HG03064 (cell line): Measurements from ENCODE around the gene SATL1.
A peak's percentile ranks its signal among the peaks of the same experiment; 100 is the strongest.
"Not testable (repeated sequence)": the region's sequence is repeated elsewhere in the genome, so short reads cannot be mapped to it uniquely, and the experiment has no call there.

Source experiments
- ATAC-seq: cut with Tn5 transposase; IDR thresholded peaks from one replicate; pipeline ENCODE4 v1.9.1; 2021; ENCODE audit warnings: low read depth; ENCODE audit not compliant: unreplicated experiment

SATL1 gene

DNA sequence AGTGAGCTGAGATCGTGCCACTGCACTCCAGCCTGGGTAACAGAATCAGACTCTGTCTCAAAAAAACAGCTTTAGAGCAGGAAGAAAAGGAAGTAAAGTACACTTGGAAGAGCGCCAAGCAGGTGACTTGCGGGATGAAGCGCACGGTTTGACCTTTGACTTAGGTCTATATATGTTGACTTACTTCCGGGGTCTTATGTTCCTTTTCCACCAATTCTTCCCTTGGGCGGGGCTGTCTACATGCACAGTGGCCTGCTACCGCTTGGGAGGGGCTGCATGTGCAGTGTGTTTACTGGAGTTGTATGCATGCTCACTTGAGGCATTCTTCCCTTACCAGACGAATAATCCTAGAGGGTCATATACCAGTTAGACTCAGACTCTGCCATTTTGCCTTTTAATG is 131.3 kb downstream of the SATL1 start:
- no peak for ATAC-seq

DNA sequence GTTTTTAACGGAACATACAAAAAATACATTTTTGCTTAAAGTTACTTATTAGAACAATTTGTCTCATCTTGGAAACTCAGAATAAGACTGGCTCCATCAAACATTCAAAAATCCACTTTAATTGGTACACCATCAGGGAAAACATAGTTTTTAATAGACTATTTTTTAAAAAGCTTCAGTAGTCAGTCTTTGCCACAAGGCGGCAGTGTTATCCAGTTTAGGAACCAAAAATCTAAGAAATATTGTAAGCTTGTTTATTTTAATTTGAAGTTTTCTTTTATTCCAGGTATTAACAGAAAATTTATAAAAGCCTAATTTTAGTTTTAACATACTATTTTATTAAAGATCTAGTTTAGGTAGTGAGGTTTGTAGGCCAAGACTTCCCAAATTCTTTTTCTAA is 132.2 kb downstream of the SATL1 start:
- ATAC-seq: no peak

DNA sequence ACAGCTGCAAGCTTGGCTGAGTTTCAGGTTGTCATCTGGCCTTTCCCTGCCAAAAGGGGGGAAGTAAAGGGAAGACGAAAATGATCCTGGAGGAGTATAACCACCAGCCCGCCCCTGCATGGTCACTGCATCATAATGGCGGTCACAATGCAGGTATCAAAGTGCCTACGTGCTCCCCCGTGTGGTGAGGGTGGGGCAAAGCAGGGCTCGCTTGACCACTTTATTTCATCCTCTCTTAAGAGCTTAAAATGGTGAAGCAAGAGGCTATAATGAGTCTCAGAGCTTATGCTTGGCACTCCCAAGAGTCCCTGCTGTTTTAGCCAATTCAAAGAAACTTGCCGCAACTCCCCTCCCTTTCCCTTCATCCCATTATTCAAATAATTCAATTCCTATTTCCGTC is 134.3 kb downstream of the SATL1 start:
- ATAC-seq: no peak

DNA sequence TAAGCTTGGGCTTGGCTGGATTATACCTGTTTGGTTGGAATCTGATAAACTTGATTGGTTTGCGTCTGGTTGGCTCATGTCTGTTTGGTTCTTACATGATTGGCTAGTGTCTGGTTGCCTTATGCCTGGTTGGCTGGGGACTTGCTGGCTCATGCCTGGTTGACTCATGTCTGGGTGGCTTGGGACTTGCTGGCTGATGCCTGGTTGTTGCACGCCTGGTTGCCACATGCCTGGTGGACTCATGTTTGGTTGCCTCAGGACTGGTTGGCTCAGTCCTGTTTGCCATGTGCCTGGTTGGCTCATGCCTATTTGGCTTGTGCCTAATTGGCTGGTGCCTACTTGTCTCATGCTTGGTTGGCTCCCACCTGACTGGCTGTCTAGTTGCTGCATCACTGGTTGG is 135.4 kb downstream of the SATL1 start:
- no peak for ATAC-seq

DNA sequence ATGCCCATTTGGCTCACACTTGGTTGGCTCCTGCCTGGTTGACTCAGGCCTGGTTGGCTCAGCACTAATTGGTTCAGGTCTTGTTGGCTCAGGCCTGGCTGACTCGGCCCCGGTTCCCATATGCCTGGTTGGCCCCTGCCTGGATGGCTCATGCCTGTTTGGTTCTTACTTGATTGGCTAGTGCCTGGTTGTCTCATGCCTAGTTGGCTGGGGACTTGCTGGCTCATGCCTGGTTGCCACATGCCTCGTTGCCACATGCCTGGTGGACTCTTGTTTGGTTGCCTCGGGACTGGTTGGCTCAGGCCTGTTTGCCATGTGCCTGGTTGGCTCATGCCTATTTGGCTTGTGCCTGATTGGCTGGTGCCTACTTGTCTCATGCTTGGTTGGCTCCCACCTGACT is 136.2 kb downstream of the SATL1 start:
- no peak for ATAC-seq

DNA sequence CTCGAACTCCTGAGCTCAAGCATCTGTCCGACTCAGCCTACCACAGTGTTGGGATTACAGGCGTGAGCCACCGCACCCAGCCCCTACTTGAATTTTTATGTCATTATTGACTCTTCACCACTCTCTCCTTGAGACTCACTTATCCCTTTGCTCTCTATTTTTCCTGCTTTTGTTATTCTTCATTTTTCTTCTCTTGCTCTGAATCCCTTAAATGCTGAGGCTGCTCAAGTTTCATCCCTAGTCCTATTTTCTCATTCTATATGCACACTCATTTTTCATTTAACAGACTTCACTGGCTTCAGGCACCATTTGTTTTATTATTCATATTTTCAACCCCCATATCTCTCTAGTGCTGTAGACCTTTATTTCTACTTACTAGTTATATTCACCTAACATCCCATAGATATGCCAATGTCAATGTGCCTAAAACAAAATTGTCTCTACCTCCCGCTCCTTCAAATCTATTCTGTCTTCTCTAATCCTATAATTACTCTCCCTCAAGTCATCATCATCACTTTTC is 154.2 kb downstream of the SATL1 start:
- ATAC-seq: no peak

DNA sequence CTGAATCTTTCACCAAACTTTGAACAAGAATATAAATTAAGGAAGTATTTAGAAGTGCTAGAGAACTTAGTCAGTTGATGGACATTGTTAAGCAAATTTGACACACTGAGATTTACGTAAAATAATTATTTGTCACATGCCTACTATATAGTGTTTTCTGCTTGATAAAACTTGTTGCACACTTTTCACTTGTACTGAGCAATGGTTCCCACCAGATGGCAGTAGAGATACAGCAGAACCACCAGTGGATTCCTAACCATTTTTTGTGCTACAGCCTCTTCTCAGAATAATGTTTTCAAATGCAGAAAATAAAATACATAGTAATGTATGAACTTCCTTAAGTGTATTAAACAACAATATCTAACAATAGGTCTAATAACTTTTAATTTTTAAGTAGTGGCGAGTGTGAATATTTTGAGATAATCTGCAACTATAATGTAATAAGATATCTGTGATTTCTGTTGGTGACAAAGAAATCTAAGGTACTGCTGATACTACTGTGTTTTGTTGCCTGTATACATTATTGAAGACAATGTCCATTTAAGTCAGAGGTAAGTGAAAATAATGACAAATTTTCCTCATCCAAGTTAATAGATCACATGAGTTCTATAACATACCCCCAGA is 158.7 kb downstream of the SATL1 start:
- ATAC-seq: peak; percentile 72

DNA sequence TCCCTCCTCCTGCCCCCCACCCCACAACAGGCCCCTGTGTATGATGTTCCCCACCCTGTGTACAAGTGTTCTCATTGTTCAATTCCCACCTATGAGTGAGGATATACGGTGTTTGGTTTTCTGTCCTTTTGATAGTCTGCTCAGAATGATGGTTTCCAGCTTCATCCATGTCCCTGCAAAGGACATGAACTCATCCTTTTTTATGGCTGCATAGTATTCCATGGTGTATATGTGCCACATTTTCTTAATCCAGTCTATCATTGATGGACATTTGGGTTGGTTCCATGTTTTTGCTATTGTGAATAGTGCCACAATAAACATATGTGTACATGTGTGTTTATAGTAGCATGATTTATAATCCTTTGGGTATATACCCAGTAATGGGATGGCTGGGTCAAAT is 166.3 kb downstream of the SATL1 start:
- not testable (repeated sequence) for ATAC-seq

DNA sequence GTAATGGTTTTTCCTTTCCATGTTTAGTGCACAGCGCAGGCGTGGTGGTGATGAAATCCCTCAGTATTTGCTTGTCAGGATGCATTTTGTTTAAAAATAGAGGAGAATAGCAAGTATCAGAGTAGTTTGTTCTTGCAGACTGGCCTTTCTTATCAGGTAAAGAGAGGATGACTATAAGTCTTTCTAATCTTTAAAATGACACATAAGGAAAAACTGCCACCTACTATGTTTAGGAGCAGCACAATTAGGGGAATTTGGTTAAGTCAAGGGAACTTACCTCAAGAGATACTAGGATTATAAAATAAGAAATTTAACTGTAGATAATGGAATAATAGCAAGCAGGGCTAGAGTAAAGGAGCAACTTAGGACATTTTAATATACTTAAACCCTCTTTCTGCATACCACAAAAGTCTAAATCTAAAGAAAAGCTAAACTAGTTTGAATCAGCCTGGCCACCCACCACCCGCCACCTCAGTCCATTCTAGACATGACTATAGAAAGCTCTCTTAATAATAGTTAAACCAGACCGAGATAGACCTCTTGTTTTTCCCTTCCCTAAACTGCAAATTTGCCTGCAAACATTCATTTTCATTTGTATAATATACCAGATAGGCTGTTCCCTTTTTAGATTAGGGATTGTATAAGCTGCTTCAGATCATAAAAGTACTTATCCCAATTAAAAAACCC is 177.9 kb downstream of the SATL1 start:
- no peak for ATAC-seq

DNA sequence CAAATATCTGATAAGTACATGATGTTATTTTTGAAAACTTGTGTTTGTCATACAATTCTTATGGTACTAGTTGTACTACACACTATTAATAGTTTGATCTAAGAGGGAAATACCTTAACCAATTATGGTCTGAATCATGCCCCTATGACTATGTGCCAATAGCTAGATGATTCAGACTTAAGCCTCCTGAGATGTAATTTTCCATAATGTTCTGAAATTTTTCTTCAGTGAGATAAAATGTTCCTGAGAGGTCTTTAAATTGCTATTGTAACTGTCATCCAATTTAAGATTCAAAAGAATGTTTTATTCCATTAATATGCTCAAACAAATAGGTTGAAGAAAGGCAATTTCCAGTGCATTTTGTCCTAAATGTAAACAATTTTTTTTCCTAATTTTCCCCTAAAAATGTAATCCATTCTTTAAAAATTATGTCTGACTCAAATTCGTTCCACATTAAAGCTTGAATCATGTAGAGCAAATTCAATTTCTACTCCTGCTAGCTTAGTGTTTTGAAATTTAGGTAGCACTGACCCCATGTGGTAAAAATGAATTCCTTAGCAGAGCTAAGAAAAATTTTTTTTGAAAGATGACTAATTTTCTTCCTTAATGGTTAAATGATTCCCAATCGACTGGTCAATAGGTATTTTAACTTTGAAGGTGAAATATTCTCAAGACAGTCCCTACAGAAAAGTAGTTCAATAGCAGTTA is 190.8 kb downstream of the SATL1 start:
- no peak for ATAC-seq

DNA sequence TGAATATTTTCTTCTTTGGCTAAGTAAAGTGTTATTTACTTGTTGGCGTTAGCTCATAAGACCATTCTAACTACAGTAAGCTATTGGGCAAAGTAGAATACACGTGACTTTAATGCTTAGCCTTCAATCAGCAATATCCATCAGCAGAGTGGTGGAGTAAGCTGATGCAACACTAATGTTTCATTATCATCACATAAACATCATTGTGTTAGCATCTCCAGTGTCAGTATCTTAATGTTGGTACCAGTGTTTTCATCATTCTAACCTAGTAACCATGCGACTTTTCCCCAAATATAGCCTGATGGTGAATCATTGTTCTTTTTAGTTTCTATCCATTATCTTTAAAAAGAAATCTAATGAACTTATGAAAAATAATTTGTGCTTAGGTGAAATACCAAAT is 191.4 kb downstream of the SATL1 start:
- no peak for ATAC-seq

DNA sequence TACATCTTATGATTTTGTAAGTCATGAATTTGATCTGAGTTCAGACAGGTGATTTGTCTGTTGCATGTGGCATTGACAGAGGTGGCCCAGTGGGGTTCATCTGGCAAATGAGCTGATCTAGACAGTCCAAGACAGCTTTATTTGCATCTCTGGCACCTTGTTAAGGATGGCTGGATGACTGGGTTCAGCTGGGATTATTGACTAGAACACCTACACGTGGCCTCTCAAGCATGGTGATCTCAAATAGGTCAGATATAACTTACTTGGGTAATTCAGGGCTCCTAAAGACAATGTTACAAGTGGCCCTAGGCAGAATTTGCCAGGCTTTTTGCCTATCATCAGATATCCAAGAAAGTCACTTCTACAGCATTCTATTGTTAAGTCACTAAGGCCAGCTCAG is 192.0 kb downstream of the SATL1 start:
- ATAC-seq: no peak
